Prostate gland (tissue), 2 donors: ENCODE results near the gene CRP.

ENCODE experiments used
- POLR2A ChIP-seq: fragments of 450-650 bp; IDR thresholded peaks from one replicate; pipeline ENCODE4 v1.6.1; 2016; ENCODE audit warnings: antibody characterized with exemption, mild to moderate bottlenecking
- TF ChIP-seq, protein P1 (sequence below), 4 experiments: fragments of 200-600 bp in 2 of 4; fragments of 450-650 bp in 2 of 4; sonication (generic) in 2 of 4; IDR thresholded peaks; 1 replicate in 3 of 4; 2 replicates in 1 of 4; pipeline ENCODE4 v1.5.1; 2016 to 2019; ENCODE audit warnings: antibody characterized with exemption in 4 of 4, mild to moderate bottlenecking in 2 of 4, moderate library complexity in 2 of 4

DNA sequence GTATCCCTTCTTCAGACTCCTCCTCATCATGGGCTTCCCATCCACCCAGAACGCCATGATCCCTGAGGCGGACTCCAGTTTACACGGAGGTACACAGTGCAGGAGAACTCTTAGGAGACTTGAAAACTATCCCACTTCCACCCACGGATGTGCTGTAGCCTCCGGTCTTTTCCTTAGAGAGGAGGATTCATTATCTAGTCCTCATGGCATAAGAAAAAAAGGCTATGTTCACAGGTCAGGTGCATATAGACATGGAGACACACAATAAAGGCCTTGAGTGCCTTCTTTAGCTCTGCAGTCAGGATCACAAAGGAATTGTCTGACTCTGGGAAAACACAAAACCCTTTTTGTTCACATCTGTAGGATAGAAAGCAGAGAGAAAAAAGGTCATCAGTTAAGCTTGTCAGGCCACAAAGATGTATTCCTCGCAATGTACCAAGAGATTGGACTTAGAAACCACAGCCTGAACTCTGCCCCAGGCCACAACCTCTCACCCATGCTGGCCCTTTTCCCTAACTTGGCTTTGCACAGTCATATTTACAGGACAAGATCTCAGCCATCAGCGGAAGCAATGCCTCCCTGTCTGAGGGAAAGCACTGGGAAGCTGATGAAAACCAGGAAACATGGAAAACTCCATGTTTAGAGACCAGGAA, 9.0 kb downstream of the CRP start:
- TF ChIP-seq, protein P1, sequence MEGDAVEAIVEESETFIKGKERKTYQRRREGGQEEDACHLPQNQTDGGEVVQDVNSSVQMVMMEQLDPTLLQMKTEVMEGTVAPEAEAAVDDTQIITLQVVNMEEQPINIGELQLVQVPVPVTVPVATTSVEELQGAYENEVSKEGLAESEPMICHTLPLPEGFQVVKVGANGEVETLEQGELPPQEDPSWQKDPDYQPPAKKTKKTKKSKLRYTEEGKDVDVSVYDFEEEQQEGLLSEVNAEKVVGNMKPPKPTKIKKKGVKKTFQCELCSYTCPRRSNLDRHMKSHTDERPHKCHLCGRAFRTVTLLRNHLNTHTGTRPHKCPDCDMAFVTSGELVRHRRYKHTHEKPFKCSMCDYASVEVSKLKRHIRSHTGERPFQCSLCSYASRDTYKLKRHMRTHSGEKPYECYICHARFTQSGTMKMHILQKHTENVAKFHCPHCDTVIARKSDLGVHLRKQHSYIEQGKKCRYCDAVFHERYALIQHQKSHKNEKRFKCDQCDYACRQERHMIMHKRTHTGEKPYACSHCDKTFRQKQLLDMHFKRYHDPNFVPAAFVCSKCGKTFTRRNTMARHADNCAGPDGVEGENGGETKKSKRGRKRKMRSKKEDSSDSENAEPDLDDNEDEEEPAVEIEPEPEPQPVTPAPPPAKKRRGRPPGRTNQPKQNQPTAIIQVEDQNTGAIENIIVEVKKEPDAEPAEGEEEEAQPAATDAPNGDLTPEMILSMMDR (IDR thresholded peaks at IDR 0.05): no peak
- TF ChIP-seq POLR2A: no peak
